Stimulated activated CD8-positive, alpha-beta memory T cell treated with anti-CD3 and anti-CD28 coated beads, Interleukin-7, amount 100 ng/mL, for 48 hours (primary cell): ENCODE results near the gene NPIPA7.
"Not testable (repeated sequence)": the region's sequence is repeated elsewhere in the genome, so short reads cannot be mapped to it uniquely, and the experiment has no call there.

Experiments
- DNase-seq, 2 donors: peaks; one replicate each; pipeline ENCODE4 v3.0.0-alpha.2; 2020; ENCODE audit warnings: low read depth in 1 of 2; ENCODE audit errors: extremely low read depth in 1 of 2

The NPIPA7 gene

DNA sequence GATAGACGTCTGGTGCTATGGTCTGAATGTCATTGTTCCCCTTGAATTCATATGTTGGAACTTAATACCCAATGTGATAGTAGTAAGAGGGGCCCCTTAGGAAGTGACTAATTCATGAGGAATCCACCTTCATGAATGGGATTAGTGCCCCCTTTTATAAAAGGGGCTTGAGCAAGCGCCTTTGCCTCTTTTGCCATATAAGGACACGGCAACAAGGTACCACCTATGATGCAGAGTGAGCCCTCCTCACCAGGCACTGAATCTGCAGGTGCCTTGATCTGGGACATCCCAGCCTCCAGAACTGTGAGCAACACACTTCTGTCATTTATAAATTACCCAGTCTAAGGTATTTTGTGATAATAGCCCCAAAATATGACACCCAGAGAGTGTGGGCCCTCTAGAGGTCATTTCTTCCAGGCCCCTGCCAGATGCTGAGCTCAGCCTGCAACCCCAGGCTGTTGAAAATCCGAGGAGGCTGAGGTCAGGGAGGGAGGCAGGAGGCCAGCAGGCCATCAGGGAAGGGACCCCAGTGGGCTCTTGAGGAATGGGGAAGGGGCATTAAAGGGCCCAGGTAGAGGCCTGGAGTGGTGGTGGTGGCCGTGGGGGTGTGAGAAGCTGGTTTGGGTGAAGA lies 39.1 kb downstream of the NPIPA7 start:
- not testable (repeated sequence) for DNase-seq

DNA sequence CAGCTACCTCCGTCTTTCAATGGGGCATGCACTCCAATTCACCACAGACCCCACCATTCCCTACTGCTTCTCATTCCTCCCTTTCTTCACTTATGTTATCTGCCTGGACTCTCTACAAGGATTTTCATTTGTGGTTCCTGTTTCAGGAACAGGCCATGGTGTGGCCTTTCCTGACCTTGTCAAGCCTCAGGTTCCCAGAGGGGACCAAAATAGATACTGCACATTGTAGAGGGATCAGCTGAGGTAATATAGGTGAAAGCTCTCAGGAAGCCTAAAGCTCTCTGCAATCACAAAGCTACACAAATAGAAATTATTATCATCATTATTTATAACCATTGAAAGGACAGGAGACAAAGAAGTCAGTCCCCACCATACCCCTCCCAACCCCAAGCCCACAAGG lies 41.6 kb downstream of the NPIPA7 start:
- not testable (repeated sequence) for DNase-seq

DNA sequence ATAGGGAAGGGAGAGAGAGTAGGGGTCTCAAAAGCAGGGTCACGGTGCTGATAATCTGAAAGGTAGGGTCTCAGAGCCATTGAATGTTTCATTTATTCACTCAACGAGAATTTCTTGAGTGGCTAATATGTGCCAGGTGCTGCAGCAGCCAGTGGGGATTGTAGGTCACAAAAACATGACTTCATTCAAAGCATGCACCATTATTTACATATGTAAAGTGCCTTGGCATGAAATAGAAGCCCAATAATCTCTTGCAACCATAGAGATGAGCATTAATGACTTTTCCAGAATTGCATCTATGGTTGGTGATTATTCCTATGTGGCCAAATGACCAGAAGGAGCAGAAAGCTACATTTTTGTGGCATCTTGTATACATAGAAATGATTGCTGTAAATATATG lies 46.2 kb downstream of the NPIPA7 start:
- not testable (repeated sequence) for DNase-seq

DNA sequence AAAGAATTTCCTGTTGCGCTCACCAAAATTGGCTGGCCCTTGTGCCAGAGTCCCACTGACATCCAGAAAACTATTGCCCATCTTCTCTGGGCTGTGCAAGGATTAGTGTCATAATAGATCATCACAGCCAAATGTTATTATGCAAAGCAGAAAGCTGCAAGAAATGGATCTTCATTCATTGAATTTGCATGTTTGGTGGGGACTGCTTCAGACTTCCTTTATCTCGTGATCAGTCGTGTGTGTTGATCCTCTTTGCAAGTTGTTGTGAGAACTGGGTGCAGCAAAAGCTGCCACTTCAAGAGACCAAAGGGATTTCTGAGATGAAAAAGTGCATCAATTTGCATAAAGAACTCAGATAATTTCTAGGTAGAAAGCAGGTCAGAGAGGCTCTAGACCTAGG lies 52.2 kb downstream of the NPIPA7 start:
- not testable (repeated sequence) for DNase-seq

DNA sequence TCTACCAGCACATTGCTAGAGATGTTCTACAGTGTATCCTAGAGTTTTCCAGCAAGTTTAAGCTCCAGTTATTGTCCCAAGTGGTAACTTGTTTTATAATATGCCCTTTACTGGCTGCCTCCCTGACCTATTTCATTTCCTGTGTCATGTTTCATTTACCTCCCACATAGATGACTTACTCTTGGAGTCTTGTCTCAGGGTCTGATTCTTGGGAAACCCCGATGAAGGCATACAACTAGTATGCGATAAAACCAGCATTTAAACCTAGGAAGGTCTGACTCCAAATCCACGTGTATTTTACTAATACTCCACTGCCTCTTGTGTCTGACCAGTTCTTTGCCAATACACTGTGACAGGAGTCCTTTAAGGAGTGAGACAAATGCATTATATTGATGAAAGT lies 55.8 kb downstream of the NPIPA7 start:
- DNase-seq, result not testable (repeated sequence)

DNA sequence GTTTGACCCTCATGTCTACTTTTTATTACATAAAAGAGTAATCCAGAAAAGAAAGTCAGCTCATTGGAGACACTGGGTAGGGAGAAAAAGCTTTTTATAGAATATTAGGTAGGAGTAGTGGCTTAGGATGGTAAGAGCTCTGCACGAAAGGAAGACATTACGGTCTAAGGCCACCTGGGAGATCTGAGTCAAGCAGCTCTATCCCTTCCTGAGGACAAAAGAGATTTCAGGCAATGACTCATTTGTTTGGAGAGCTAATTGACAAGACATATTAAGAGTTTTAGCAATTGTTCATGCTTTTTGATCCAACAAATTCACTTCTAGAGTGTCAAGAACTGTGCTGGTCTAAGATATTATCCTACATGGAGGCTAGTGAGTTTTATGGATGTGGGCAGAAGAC lies 62.5 kb downstream of the NPIPA7 start:
- DNase-seq, result not testable (repeated sequence)
